H1 (cell line): ENCODE data around the gene LIPC. TPM values are rescaled to one million over a fixed set of nuclear protein-coding genes. Genes with fewer than 3 reads are reported as not detected.

Experiments
- JUND ChIP-seq: IDR thresholded peaks from 2 replicates; pipeline ENCODE4 v1.6.1; 2011; ENCODE audit warnings: mild to moderate bottlenecking, improper control_type of control experiment, low read length
- RFX5 ChIP-seq: IDR thresholded peaks from 2 replicates; pipeline ENCODE4 v1.6.1; 2011; ENCODE audit warnings: low read depth, low read length, improper control_type of control experiment, borderline replicate concordance
- RXRA ChIP-seq: IDR thresholded peaks from 2 replicates; pipeline ENCODE4 v1.6.1; 2011; ENCODE audit warnings: low read depth, mild to moderate bottlenecking, low read length, moderate library complexity; ENCODE audit not compliant: insufficient read depth
- SIN3A ChIP-seq, 2 experiments: IDR thresholded peaks in 1 of 2; conservative IDR thresholded peaks in 1 of 2; 2 replicates each; pipeline ENCODE4 v1.6.1; 2011 to 2012; ENCODE audit warnings: low read length in 2 of 2, improper control_type of control experiment in 1 of 2, low read depth in 1 of 2, mild to moderate bottlenecking in 1 of 2
- TBP ChIP-seq: IDR thresholded peaks from 2 replicates; pipeline ENCODE4 v1.6.1; 2011; ENCODE audit warnings: low read depth, low read length, improper control_type of control experiment
- polyA plus RNA-seq, 7 experiments: library from polyadenylated mRNA; depleted of rRNA in 3 of 7; stranded (reverse) in 5 of 7; unstranded in 2 of 7; fragments of >200 nt in 5 of 7; fragments of 200-250 nt in 2 of 7; gene quantifications; 1 replicate in 5 of 7; 2 replicates in 1 of 7; 4 replicates in 1 of 7; pipeline versions ENCODE4 v1.2.1 to v1.2.3, GENCODE V29; 2011 to 2013; ENCODE audit warnings: missing spikeins in 2 of 7, mixed read lengths in 2 of 7
- total RNA-seq: library from RNA; stranded (reverse); fragmentation: NEBNext Ultra II Directional; extraction: Animal tissue kit (Norgen Biotek cat#: 25700); gene quantifications from 2 replicates; pipeline ENCODE4 v1.2.1, GENCODE V29; 2021

LIPC gene
- total and polyA plus RNA-seq, 2 of the 8 experiments (the other 6 are each of a cell fraction or from before 2014, with no cell fraction given), result not detected

- TF ChIP-seq RFX5, result no peak
- TF ChIP-seq RXRA, result no peak
- TF ChIP-seq SIN3A (conservative IDR thresholded peaks at IDR 0.05 in 1 of 2, IDR thresholded peaks at IDR 0.05 in 1 of 2; ENCODE audit: low read depth in 1 of 2, low read length in 2 of 2), result no peak
- TF ChIP-seq TBP, result no peak
- no peak for TF ChIP-seq JUND
Observed at GRCh38 chr15:58384667-58385066, 47.1 kb upstream of the LIPC start (continued).
